ENCODE measurements around the gene TRIM66. TPM values are rescaled to one million over a fixed set of nuclear protein-coding genes. Genes with fewer than 3 reads are reported as not detected.

TRIM66 gene
- total and polyA plus RNA-seq, 2 experiments from 2014 or later, result 1.4 to 4.7 TPM

GRCh38 chr11:8689726-8690255 lies 7.3 kb upstream of the TRIM66 start:
- Histone ChIP-seq H3K27ac (peak overlapping the region; percentile 48), H3K4me2 (peak overlapping the region; percentile 78), H3K36me3 (replicated peaks; ENCODE audit: insufficient read depth, low read depth) (no peaks in the 10 kb centered on the region), H2AFZ (no peak overlapping the region), H3K4me3 (no peak overlapping the region), H3K79me2 (peaks cover 12% of the 10 kb centered on the region), H3K4me1 (ENCODE audit: insufficient read depth) (peaks cover 10% of the 10 kb centered on the region), H3K27me3 (no peaks in the 10 kb centered on the region), H4K20me1 (ENCODE audit: insufficient read depth, poor library complexity, severe bottlenecking) (no peaks in the 10 kb centered on the region), H3K9me2 (replicated peaks; ENCODE audit: insufficient read depth) (no peaks in the 10 kb centered on the region), H3K9me3 (ENCODE audit: low read depth) (no peaks in the 10 kb centered on the region)
- TF ChIP-seq EZH2 (IDR thresholded peaks at IDR 0.05; ENCODE audit: borderline replicate concordance) (no peak), EZH2phosphoT487 (IDR thresholded peaks at IDR 0.05; ENCODE audit: low read depth, severe bottlenecking, unreplicated experiment) (no peak), CTCF (IDR thresholded peaks at IDR 0.05; ENCODE audit: poor library complexity) (no peak)
- DNase-seq (ENCODE audit: low spot score), result no peak
- WGBS (ENCODE audit: low lambda C conversion rate, missing lambda C conversion rate), result 94% methylated on average over 8 of the region's 8 CpGs

GRCh38 chr11:8688414-8689362 lies 6.2 kb upstream of the TRIM66 start:
- H3K9me3 ChIP-seq (ENCODE audit: low read depth), result no peaks in the 10 kb centered on the region
- H3K4me3 ChIP-seq, result peak overlapping the region; percentile 38
- H3K36me3 ChIP-seq (replicated peaks; ENCODE audit: insufficient read depth, low read depth), result no peaks in the 10 kb centered on the region
- H3K4me1 ChIP-seq (ENCODE audit: insufficient read depth), result peaks cover 18% of the 10 kb centered on the region
- H3K4me2 ChIP-seq, result peak overlapping the region; percentile 78
- 7% methylated on average over 56 of the region's 56 CpGs for WGBS (ENCODE audit: low lambda C conversion rate, missing lambda C conversion rate)
- no peaks in the 10 kb centered on the region for H3K9me2 ChIP-seq (replicated peaks; ENCODE audit: insufficient read depth)
- peak overlapping the region; percentile 85 for H3K27ac ChIP-seq
- H3K27me3 ChIP-seq, result no peaks in the 10 kb centered on the region
- H2AFZ ChIP-seq, result peak overlapping the region; percentile 25
- H4K20me1 ChIP-seq (ENCODE audit: insufficient read depth, poor library complexity, severe bottlenecking), result peaks cover 5% of the 10 kb centered on the region
- TF ChIP-seq EZH2phosphoT487 (IDR thresholded peaks at IDR 0.05; ENCODE audit: low read depth, severe bottlenecking, unreplicated experiment) (no peak), CTCF (IDR thresholded peaks at IDR 0.05; ENCODE audit: poor library complexity) (peak; percentile 41), EZH2 (IDR thresholded peaks at IDR 0.05; ENCODE audit: borderline replicate concordance) (no peak)
- H3K79me2 ChIP-seq, result peaks cover 22% of the 10 kb centered on the region
- peak; percentile 96 for DNase-seq (ENCODE audit: low spot score)

GRCh38 chr11:8686325-8686724 lies 3.9 kb upstream of the TRIM66 start:
- H3K4me1 ChIP-seq (ENCODE audit: insufficient read depth), result peaks cover 18% of the 10 kb centered on the region
- 97% methylated on average over 7 of the region's 7 CpGs for WGBS (ENCODE audit: low lambda C conversion rate, missing lambda C conversion rate)

More at GRCh38 chr11:8686325-8686724, 3.9 kb upstream of the TRIM66 start:
- Histone ChIP-seq H3K79me2 (peaks cover 37% of the 10 kb centered on the region), H3K27ac (no peak overlapping the region), H3K9me3 (ENCODE audit: low read depth) (no peaks in the 10 kb centered on the region), H3K4me2 (no peak overlapping the region), H3K4me3 (no peak overlapping the region), H3K9me2 (replicated peaks; ENCODE audit: insufficient read depth) (no peaks in the 10 kb centered on the region), H3K27me3 (no peaks in the 10 kb centered on the region), H4K20me1 (ENCODE audit: insufficient read depth, poor library complexity, severe bottlenecking) (peaks cover 5% of the 10 kb centered on the region), H2AFZ (no peak overlapping the region), H3K36me3 (replicated peaks; ENCODE audit: insufficient read depth, low read depth) (no peaks in the 10 kb centered on the region)
- DNase-seq (ENCODE audit: low spot score), result no peak
- no peak for TF ChIP-seq EZH2 (IDR thresholded peaks at IDR 0.05; ENCODE audit: borderline replicate concordance)
- no peak for TF ChIP-seq CTCF (IDR thresholded peaks at IDR 0.05; ENCODE audit: poor library complexity)
- no peak for TF ChIP-seq EZH2phosphoT487 (IDR thresholded peaks at IDR 0.05; ENCODE audit: low read depth, severe bottlenecking, unreplicated experiment)

Measured in hepatocyte (in vitro differentiated cells).